HG03565 (cell line): ENCODE results near the gene LHFPL5.

Experiments
- ATAC-seq: cut with Tn5 transposase; IDR thresholded peaks from one replicate; pipeline ENCODE4 v1.9.1; 2021; ENCODE audit warnings: mild to moderate bottlenecking, moderate library complexity; ENCODE audit not compliant: unreplicated experiment

The LHFPL5 gene

DNA sequence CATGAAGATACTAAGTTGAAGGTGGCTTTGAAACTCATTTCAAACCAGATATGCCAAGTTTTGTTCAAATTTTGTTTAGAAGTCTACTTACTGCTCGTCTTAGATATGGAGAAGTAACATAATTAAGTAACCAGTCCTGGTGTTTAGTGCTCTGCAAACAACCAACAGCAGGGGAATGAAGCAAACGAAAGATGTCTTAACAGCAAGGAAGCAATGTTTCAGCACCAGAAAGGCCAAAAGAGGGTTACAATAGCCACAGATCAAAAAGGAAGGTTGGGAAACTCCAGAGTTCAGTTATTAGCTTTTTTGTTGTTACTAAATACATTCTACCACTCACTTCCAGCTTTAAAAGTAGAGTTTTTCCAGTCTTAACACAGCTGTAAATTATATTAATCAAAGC is 45.1 kb downstream of the LHFPL5 start:
- no peak for ATAC-seq

DNA sequence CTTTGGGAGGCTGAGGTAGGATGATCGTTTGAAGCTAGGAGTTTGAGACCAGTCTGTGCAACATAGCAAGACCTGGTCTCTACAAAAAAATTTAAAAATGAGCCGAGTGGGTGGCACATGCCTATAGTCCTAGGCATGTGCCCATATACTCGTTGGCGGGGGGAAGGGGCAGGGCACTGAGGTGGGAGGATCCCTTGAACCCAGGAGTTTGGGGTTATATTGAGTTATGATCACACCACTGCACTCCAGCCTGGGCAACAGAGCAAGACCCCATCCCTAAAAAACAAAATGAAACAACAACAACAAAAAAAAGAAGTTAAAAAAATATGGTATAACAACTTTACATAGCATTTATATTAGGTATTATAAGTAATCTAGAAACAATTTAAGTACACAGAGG is 47.8 kb downstream of the LHFPL5 start:
- ATAC-seq = no peak

DNA sequence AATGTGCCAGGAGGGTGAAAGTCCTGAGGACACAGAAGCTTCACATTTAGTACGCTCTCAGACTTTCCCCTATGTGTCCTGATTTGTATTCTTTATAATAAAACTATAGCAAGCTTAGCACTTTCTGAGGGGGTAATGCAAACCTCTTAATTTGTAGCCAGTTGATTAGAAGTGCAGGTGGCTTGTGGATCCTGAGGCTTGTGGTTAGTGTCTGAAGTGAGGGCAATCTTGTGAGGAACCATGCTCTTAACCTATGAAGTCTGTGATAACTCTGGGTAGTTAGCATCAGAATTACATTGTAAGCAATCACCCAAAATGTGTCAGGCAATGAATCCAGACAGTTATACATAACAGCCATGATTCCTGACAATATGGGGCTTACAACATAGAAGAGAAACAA is 51.1 kb downstream of the LHFPL5 start:
- no peak for ATAC-seq

DNA sequence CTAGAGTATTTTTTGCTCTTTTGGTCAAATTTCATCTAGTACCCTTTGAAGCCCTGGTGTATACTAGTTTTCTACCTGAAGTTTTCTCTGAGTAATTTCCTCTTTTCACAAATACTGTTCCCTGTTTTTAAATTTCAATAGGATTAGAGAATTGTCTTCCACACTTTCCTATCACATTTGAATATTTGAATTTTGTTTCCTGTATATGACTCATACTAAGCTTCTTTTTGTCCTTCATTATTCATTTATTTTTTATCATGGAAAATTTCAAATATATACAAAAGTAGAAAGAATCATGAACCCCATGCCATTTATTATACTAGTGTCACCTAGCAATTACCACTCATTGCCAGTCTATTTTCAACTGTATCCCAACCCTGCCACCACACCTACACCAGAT is 52.7 kb downstream of the LHFPL5 start:
- no peak for ATAC-seq

DNA sequence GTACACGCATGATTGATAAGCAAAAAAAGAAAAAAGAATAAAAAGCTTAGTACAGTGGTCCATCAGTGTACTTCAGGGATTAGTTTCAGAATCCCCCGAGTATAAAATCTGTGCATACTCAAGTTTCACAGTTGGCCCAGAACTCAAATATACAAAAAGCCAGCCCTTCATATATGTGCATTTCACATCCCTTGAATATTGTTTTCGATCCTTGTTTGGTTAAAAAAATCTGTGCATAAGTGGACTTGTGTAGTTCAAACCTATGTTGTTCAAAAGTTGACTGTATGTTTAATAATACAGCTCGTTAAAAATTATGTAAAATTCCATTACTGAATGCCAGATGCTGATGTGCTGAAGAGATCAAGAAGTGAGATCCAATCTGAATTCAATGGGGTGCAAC is 54.2 kb downstream of the LHFPL5 start:
- ATAC-seq = no peak
